Measurements from ENCODE around the gene KCNJ10.

DNA sequence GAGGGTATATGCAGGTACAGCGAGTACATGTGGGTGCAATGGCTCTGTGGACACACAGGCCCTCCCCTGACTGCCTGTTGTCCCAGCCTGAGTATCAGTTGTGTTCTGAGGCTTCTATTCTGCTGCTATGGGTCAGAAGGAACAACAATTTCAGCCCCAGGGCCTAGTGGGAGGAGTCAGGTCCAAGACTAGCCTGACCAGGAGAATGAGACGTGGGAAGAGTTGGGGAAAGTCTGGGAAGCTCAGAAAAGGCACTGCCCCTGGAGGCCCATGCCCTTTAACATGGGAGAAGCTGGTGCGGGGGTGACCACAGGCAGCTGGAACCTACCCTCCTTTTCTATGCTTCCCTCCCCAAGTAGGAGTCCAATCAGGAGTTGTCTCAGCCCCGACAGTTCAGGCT is 20.8 kb upstream of the KCNJ10 start:
- TF ChIP-seq EZH2phosphoT487 (IDR thresholded peaks at IDR 0.05; ENCODE audit: low read length): no peak
- TF ChIP-seq, protein P1, sequence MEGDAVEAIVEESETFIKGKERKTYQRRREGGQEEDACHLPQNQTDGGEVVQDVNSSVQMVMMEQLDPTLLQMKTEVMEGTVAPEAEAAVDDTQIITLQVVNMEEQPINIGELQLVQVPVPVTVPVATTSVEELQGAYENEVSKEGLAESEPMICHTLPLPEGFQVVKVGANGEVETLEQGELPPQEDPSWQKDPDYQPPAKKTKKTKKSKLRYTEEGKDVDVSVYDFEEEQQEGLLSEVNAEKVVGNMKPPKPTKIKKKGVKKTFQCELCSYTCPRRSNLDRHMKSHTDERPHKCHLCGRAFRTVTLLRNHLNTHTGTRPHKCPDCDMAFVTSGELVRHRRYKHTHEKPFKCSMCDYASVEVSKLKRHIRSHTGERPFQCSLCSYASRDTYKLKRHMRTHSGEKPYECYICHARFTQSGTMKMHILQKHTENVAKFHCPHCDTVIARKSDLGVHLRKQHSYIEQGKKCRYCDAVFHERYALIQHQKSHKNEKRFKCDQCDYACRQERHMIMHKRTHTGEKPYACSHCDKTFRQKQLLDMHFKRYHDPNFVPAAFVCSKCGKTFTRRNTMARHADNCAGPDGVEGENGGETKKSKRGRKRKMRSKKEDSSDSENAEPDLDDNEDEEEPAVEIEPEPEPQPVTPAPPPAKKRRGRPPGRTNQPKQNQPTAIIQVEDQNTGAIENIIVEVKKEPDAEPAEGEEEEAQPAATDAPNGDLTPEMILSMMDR (IDR thresholded peaks at IDR 0.05; ENCODE audit: low read length): no peak

All from MM.1S (cell line).